Embryonic facial prominence (tissue), 1 donor: ENCODE results near the gene NSUN2.
"Not testable (repeated sequence)": the region's sequence is repeated elsewhere in the genome, so short reads cannot be mapped to it uniquely, and the experiment has no call there.

ENCODE experiments used
- DNase-seq: peaks from one replicate; pipeline ENCODE4 v3.0.0-alpha.2; 2016; ENCODE audit errors: extremely low spot score

The NSUN2 gene

GRCh38 chr5:6583049-6583880 is 49.6 kb downstream of the NSUN2 start:
- DNase-seq: no peak

GRCh38 chr5:6582507-6583048 is 50.3 kb downstream of the NSUN2 start:
- DNase-seq: no peak

- no peak for DNase-seq
Measured at GRCh38 chr5:6581559-6582426, 51.1 kb downstream of the NSUN2 start.

GRCh38 chr5:6581090-6581489 is 51.8 kb downstream of the NSUN2 start:
- DNase-seq: no peak

GRCh38 chr5:6579535-6579934 is 53.3 kb downstream of the NSUN2 start:
- DNase-seq: no peak

- DNase-seq: no peak
Measured at GRCh38 chr5:6578676-6579343, 54.0 kb downstream of the NSUN2 start.

GRCh38 chr5:6576861-6577501 is 55.9 kb downstream of the NSUN2 start:
- DNase-seq: no peak

GRCh38 chr5:6574537-6575245 is 58.2 kb downstream of the NSUN2 start:
- DNase-seq: no peak

GRCh38 chr5:6574111-6574510 is 58.7 kb downstream of the NSUN2 start:
- DNase-seq: no peak

GRCh38 chr5:6573651-6574101 is 59.2 kb downstream of the NSUN2 start:
- no peak for DNase-seq

GRCh38 chr5:6572825-6573380 is 59.9 kb downstream of the NSUN2 start:
- DNase-seq: no peak

- DNase-seq: no peak
Measured at GRCh38 chr5:6572086-6572824, 60.6 kb downstream of the NSUN2 start.

- DNase-seq: not testable (repeated sequence)
Measured at GRCh38 chr5:6571607-6572006, 61.2 kb downstream of the NSUN2 start.

GRCh38 chr5:6570530-6570929 is 62.3 kb downstream of the NSUN2 start:
- no peak for DNase-seq

GRCh38 chr5:6568889-6569288 is 64.0 kb downstream of the NSUN2 start:
- no peak for DNase-seq

GRCh38 chr5:6568383-6568782 is 64.5 kb downstream of the NSUN2 start:
- no peak for DNase-seq

GRCh38 chr5:6567835-6568234 is 65.0 kb downstream of the NSUN2 start:
- DNase-seq: no peak

GRCh38 chr5:6567068-6567467 is 65.8 kb downstream of the NSUN2 start:
- no peak for DNase-seq

- no peak for DNase-seq
Measured at GRCh38 chr5:6565492-6565891, 67.4 kb downstream of the NSUN2 start.
